ENCODE data around the gene ALOXE3. TPM values are rescaled to one million over a fixed set of nuclear protein-coding genes. Genes with fewer than 3 reads are reported as not detected.
"Not testable (repeated sequence)": the region's sequence is repeated elsewhere in the genome, so short reads cannot be mapped to it uniquely, and the experiment has no call there.

Gene ALOXE3
- total RNA-seq, 1 donor from 2014 or later, result not detected

DNA sequence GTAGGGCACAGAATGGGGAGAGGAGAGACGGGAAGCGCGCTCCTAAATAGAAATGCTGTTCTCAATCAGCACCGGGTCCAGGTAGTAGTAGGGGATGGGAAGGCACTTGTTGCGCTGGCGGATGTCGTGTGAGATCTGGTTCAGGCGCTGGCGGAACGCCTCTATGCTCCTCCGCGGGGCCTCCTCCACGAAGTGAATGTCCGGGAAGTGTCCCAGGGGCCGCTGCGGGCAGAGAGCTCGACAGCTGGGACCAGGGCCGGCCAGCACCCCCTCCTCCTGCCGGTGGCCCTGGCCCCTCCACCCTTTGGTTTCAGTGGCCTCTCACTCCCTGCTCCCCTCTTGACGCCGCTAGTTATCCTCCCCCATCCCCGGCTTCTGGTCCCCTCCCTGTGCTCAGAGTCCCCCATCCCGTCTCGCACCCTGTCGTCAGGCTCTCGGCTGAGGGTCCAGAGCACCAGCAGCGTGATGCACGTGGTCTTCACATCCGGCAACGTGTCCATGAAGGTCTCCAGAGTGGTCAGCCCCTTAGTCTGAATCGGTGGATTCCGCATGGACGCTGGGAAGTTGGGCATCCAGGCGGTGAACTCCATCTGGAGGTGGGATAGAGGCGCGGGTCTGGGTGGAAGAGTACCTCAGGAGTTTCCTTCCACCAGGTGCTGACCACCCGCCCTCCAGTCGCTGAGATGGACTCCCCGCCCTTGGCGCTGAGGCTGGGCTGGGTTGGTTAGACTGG, 45.4 kb downstream of the ALOXE3 start:
- DNase-seq (ENCODE audit: low read depth in 2 of 2), result no peak

DNA sequence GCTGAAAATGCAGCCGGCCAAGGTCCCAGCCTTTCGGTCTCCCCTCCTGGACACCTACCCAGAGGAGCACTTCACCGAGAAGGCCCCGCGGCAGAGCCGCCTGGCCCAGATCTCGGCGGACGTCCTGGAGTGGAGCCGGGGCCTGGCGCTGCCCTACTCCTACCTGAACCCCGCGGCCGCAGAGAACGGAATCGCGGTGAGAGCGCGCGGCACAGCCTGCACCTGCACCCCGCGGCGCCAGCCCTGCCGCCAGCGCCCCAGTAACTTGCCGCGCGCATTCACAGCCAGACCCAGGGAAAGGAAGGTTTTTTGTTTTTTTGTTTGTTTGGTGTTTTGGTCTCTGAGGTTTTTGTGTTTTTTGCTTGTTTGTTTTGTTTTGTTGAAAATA, 46.0 kb downstream of the ALOXE3 start:
- no peak for DNase-seq (ENCODE audit: low read depth in 2 of 2)

DNA sequence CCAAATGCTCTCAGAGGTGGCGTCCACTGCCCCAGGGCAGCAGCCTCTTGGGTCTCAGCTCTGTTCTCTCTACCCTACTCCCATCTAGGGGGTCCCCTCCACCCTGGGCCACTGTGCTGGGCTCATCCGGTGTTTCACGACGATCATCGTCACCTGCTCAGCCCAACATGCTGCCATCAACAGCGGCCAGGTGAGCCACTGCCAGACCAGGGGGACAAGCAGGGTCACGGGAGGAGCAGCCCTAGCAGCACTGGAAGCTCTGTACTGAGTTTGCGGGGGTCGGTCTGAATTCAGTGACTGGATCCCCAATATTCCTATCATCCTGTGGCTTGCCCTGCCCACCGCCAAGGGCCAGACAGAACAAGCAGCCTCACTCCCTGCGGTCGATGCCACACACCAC, 46.8 kb downstream of the ALOXE3 start:
- no peak for DNase-seq (ENCODE audit: low read depth in 2 of 2)

DNA sequence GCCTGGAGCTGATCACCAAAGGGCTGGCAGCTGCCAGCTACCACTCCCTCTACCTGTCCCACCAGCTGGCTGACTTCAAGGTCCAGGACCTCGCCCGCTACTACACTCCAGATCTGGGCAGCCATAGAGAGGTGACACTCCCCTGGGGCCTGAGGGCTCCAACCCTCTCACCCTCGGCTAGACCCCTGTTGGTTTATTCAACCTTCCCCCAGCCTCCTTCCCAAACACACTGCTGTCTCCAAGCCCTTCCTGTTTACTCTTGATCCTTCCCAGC, 48.8 kb downstream of the ALOXE3 start:
- DNase-seq (ENCODE audit: low read depth in 2 of 2), result no peak

DNA sequence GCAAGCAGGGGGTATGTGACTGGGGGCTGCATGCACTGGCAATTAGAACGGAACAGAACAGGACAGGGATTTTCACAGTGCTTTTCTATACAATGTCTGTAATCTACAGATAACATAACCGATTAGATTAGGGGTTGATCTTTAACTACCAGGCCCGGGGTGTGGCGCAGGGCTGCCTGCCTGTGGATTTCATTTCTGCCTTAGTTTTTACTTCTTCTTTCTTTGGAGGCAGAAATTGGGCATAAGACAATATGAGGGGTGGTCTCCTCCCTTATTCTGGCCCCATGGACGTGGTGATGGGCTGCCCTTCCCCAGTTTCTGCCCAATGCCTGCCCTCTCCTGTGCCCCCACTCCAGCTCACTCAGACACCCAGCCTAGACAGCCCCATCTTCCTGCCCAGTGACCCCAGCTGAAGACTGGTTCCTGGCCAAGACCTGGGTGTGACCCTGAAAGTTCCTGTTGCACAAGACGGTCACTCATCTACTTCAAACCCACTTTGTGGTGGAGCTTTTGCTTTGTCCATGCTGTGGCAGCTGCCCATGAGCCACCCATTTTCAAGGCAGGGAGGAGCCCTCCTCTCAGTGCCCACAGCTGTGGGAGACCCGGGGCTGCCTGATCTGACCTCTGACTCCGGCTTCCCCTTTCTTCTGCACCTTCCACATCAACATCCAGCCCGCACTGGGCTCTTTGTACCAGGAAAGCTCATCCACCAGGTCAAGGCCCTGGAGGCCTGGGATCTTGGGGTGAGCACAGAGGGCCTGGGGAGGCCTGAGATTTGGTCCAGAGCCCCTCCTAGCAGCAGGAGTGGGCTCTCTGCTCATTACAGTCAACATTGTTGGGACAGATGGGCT, 49.4 kb downstream of the ALOXE3 start:
- DNase-seq (ENCODE audit: low read depth in 2 of 2), result no peak

DNA sequence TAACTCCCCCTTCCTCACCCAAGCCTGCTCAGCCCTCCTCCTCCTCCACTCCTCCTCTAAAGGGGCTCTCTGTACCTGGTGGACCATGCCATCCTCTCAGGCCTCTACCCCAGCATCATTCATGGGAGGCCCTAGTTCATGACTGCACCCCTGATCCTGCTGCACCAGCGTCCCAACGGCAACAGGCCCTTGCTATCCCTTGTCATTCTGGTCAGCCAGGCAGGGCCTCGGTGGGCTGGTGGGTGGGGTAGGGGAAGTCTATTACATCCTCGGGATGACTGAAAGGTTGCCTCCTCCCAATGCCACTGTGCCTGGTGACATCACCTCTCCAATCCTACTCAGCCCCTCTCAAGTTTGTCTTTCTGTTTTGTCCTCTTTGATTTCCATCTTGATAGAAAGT, 50.5 kb downstream of the ALOXE3 start:
- no peak for DNase-seq (ENCODE audit: low read depth in 2 of 2)

DNA sequence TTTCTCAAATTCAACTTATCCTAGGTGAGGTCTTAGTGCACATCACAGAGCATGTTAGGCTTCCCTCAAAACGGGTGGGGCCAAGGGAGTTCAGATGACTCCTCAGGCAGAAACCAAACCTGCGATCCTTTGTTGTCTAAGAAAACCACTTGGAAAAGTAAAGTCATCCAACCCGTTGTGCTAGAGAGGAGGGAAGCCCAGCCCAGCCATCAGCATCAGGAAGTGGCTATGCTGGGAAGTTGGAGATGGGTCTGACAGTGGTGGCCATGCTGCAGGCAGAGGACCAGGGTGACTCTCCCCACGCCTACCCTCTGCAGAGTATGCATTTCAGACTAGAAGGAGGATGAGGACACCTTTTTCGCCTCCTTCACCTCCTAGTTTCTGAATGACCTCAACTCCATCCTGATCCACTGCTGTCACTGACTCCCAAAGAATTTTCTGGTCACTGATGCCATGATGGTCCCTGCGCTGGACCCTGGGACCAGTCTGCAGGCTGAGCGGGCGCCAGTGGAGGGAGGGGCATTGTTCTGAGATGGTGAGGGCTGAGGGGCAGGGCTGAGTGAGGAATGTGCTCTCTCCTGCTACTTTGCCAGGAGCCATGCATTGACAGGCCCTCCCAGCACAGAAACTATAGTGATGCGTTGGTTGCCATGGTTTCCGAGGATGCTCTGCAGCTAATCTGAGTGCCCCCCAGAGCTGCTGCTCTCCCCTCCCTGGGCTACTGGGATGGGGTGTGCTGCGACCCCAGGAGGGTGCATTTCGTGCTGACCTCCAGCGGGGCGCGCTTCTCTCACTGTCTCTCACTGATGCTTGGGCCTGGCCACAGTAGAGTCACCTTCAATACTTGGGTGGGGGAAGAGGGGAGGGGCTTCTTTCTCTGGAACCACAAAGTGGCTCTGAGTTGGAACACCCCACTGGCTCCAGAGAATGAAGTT, 51.2 kb downstream of the ALOXE3 start:
- DNase-seq (ENCODE audit: low read depth in 2 of 2), result peak; percentile 13 to 17

DNA sequence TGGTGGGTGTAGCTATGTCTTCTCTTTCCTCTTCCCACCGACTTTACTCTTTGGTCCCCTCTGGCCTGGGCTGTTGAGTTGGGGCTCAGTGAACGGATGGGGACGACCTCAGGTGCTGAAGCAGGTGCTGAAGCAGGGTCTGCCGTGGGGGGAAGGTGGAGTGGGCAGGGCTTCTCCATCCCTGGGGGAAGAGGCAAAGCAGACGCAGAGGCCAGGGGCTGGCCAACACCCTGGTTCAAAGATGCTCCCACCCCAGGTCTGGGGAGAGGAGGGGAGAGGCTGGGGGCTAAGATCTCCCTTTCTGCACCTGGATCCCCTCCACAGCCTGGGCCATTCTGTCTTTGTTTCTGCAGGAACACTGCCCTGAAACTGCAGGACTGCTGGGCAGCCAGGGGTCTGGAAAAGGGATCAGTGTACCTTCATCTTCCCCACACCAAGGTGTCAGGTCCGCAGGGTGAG, 53.7 kb downstream of the ALOXE3 start:
- no peak for DNase-seq (ENCODE audit: low read depth in 2 of 2)

DNA sequence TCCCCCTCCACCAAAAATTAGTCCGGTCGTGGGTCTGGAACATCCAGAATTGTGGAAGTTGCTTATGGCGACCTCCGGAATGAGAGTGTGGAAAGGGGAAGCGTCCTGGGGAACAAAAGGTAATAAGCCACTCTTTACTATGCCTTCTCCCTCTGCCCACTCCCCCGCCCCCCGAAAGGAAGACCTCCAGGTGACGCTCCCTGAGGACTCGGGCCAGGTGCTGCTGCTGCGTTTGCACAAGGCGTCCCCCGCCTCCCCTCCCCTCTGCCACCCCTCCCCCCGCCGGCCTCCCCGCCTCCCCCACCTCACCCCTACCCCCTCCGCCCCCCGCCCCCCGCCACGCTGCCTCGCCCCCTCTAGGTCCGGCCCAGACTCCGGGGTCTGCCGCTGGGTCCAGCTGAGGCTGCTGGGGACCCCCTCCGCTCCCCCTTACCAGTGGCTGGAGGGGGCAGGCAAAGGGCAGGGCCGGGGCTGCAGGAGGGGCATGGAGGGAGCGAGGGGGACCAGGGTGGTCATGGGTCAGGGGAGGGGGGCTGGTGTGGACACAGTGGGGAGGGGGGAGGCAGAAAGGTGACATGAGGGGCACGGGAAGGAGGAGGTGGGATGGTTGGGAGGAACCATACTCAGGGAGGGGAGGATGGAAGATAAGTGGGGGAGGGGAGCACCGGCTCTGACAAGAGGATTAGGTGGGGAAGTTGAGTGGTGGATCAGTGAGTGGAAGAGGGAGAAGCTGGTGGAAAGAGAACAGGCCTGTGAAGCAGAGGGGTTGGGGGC, 54.4 kb downstream of the ALOXE3 start:
- DNase-seq (ENCODE audit: low read depth in 2 of 2), result no peak

DNA sequence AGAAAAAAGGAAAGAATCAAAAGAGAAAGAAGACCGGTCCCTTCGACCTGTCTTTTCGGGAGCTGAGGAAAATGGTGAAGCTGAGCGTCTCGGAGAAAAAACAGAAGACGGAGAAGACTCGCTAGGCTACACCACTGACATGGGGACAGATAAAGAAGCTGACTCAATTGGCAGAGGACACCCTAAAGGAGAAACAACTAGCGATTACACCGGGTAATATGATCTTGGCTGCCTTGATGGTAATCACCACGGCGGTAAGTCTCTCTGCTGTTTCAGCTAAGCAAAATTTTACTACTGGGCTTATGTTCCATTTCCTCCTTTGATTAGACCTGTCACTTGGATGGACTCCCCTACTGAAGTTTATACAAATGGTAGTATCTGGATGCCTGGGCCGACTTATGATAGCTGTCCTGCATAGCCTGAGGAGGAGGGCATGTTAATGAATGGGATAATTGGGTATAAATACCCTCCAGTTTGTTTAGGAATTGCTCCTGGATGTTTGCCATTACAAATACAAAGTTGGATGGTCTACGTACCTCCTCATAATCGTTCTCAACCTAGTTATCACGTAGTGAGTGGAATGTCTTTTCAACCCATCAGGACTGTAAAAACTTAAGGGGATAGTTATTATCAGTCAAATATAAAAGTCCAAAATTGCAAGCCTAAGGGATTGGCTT, 55.4 kb downstream of the ALOXE3 start:
- peak in 1 of 2 donors; percentile 14 for DNase-seq (ENCODE audit: low read depth in 2 of 2)

DNA sequence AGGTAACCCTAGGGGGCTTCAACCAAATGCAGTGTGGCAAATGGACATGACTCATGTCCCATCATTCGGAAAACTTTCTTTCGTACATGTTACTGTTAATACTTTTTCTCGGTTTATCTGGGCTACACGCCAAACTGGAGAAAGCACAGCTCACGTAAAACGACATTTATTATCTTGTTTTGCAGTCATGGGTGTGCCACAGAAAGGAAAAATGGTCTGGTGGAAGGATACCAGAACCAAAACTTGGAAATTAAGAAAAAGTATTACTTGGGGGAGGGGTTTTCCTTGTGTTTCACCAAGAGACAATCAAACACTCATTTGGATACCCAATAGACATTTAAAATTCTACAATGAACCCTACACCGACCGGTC, 55.9 kb downstream of the ALOXE3 start:
- peak; percentile 13 to 90 for DNase-seq (ENCODE audit: low read depth in 2 of 2)

DNA sequence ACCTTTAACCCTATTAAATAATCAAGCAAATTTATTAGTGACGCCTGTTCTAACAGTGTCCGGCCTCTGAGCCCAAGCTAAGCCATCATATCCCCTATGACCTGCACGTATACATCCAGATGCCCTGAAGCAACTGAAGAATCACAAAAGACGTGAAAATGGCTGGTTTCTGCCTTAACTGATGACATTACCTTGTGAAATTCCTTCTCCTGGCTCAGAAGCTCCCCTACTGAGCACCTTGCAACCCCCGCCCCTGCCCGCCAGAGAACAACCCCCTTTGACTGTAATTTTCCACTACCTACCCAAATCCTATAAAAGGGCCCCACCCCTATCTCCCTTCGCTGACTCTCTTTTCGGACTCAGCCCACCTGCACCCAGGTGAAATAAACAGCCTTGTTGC, 56.5 kb downstream of the ALOXE3 start:
- not testable (repeated sequence) for DNase-seq (ENCODE audit: low read depth in 2 of 2)

DNA sequence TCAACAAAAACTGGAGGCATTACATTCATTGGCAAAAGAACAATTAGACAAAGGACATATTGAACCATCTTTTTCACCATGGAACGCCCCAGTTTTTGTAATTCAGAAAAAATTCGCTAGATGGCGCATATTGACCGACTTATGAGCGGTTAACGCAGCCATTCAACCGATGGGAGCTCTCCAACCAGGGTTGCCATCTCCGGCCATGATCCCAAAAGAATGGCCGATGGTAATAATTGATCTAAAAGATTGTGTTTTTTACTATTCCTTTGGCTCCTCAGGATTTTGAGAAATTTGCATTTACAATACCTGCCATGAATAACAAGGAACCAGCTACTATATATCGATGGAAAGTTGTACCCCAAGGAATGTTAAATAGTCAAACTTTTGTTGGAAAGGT, 58.0 kb downstream of the ALOXE3 start:
- peak; percentile 71 to 82 for DNase-seq (ENCODE audit: low read depth in 2 of 2)

DNA sequence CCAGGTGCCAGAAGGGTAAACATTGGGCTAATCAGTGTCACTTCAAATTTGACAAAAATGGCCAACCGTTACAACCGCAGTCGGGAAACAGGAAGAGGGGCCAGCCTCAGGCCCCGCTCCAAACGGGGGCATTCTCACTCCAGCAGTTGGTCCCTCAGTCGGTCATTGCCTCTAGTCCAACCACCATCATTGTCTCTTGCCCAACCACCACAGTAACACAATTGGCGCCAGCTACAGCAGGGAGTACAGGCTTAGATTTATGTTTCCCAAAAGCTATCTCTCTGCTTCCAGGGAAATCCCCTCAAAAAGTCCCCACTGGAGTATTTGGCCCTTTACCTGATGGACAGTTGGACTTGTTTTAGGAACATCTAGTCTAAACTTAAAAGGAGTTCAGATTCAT, 59.2 kb downstream of the ALOXE3 start:
- peak in 1 of 2 donors; percentile 40 for DNase-seq (ENCODE audit: low read depth in 2 of 2)

DNA sequence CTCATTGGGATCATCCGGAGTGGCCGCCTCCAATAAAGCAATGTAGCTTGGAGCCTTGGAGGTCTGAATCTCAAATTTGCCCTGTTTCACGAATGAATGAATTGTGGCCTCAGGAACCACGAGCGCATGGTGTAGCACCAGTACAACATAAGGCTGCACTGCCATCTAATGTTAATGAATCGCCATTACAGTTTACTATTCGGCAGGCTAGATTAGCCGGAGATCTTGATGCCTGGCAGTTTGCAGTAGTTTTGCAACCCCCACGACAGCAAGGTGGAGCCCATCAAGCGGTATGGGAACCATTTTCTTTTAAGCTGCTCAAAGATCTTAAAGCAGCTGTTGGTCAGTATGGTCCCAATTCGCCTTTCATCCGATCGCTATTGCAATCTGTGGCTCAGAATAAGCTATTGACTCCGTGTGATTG, 60.6 kb downstream of the ALOXE3 start:
- DNase-seq (ENCODE audit: low read depth in 2 of 2), result peak; percentile 81 to 84

DNA sequence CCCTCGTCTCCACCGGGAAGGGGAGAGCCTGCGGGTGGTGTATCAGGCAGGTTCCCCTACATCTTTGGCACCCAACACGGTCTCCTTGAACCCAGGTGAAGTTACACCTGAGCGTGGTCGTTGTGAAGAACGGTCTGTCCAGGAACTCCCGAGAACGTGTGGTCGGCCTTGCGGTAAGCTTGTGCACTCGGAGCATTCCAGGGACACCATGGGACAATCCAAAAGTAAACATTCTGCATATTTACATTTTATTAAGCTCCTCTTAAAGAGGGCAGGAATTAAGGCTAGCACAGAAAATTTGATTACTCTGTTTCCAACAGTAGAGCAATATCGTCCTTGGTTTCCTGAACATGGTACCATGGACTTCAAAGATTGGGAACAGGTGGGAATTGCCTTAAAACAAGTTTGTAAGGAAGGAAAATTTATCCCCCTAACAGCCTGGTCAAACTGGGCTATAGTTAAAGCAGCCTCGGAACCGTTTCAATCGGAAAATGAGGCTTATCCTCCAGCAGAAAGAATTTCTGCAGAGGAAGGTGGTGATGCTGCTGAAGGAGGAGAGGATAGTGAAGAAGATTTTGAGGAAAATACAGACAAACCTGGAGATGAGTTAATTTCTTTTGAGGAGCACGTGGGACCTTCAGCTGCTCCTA, 61.2 kb downstream of the ALOXE3 start:
- DNase-seq (ENCODE audit: low read depth in 2 of 2), result no peak

DNA sequence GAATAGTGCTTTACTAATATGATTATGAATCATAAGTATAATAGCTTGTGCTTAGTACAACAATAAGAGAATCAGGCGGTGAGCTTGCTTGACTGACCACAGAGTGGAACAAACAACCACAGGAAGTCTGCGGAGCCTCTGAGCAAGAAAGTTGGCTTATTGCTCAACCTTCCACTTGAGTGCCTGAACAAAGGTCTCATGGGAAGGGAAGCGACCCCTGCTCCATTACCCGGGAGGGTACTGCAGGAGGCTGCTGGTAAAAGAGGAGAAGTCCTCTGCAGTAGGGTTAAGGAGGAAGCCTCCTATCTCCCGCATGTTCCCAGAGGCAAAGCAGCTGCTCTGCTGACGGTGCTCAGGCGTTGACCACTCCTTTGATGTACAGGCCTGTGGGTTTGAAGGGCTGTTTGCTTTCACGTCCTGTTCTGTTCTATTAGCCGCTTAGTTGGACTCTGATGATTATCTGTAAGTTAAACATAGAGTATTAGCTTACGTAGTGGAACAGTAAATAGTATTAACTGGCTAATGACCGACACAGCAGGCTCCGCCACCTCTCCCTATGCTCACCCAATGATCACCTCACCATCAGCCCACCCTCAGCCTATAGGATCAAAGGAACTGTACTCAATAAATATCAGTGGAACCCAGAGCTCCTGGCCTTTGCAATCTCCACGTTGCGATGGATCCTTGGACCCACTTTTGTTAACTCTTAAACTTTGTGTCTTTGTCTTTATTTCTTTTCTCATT, 61.9 kb downstream of the ALOXE3 start:
- DNase-seq (ENCODE audit: low read depth in 2 of 2), result peak in 1 of 2 donors; percentile 91

DNA sequence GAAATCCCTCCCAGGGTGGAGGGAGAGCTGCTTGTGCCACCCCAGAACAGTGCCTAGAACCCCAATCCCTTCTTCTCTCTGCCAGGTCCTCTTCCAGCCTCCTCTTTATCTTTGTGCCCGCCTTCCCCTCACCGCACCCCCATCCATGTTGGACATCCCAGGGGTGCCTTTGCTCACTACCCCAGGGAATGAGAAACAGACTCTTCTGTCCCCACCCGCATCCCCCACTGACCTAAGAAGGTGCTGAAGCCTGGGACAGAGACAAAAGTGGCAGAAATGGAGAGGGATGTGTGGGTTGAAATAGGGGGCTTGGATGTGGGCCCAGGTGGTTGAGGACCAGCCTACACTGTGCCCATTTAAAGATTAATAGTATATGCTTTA, 62.5 kb downstream of the ALOXE3 start:
- no peak for DNase-seq (ENCODE audit: low read depth in 2 of 2)

DNA sequence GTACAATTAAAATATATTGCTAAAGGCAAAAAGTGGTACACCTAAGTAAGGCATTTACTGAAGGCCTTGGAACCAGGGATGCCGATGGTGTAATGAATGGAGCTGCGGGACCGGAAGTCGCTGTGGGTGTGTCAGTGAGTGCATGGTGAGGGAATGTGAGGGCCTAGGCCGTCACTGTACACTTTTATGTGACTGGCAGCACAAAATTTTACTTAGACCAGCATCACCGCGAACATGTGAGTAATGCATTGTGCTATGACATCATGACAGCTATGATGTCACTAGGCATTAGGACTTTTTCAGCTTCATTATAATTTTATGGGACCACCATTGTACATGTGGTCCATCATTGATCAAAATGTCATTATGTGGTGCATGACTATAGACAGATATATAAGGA, 64.7 kb downstream of the ALOXE3 start:
- no peak for DNase-seq (ENCODE audit: low read depth in 2 of 2)
